Kidney (tissue), 14 donors: ENCODE measurements around the gene THEM4. TPM values are rescaled to one million over a fixed set of nuclear protein-coding genes. Genes with fewer than 3 reads are reported as not detected.

ENCODE experiments used
- DNase-seq, 5 donors: peaks; one replicate each; pipeline ENCODE4 v3.0.0-alpha.2; 2013 to 2020
- FAIRE-seq: peaks from 2 replicates; lab custom pipeline; 2012; peaks lifted over from hg19 to GRCh38; lab: Jason Lieb, UNC
- H3K27ac ChIP-seq, 2 donors: one replicate each; pipeline ENCODE4 v1.7.0; 2013; ENCODE audit warnings: low read depth in 2 of 2, low read length in 2 of 2, inconsistent platforms in 1 of 2
- H3K27me3 ChIP-seq: one replicate; pipeline ENCODE4 v1.7.1; 2013; ENCODE audit warnings: low read length, inconsistent platforms; ENCODE audit not compliant: control insufficient read depth, insufficient read depth
- H3K36me3 ChIP-seq, 3 donors: one replicate each; pipeline versions ENCODE4 v1.7.0 to v1.7.1; 2013; ENCODE audit warnings: low read length in 3 of 3, control low read depth in 1 of 3, inconsistent platforms in 1 of 3; ENCODE audit not compliant: insufficient read depth in 3 of 3, control insufficient read depth in 2 of 3
- H3K4me1 ChIP-seq, 3 donors: one replicate each; pipeline versions ENCODE4 v1.7.0 to v1.7.1; 2013; ENCODE audit warnings: low read length in 3 of 3, inconsistent platforms in 1 of 3, low read depth in 1 of 3; ENCODE audit not compliant: control insufficient read depth in 2 of 3, insufficient read depth in 2 of 3
- H3K4me3 ChIP-seq, 3 donors: one replicate each; pipeline versions ENCODE4 v1.7.0 to v1.8.1; 2013; ENCODE audit warnings: low read length in 3 of 3, control low read depth in 1 of 3, inconsistent platforms in 1 of 3
- H3K9ac ChIP-seq, 3 donors: one replicate each; pipeline versions ENCODE4 v1.7.0 to v1.7.1; 2013; ENCODE audit warnings: low read length in 3 of 3, control low read depth in 1 of 3, inconsistent platforms in 1 of 3
- H3K9me3 ChIP-seq, 3 donors: one replicate each; pipeline versions ENCODE4 v1.7.0 to v1.7.1; 2013; ENCODE audit warnings: low read length in 3 of 3, control low read depth in 1 of 3, inconsistent platforms in 1 of 3; ENCODE audit not compliant: control insufficient read depth in 2 of 3, insufficient read depth in 1 of 3
- CTCF ChIP-seq: IDR thresholded peaks from 3 replicates; pipeline ENCODE4 v1.5.1; 2012; ENCODE audit warnings: mild to moderate bottlenecking, moderate library complexity, borderline replicate concordance; ENCODE audit not compliant: insufficient read depth; ENCODE audit errors: extremely low read depth
- intact Hi-C: fragments of 100-400 bp; cut with DNase I; formaldehyde crosslinking; loops from one replicate; pipeline ENCODE4 v1.11.1; 2022
- polyA plus RNA-seq: library from polyadenylated mRNA; stranded (reverse); fragments of 350-450 nt; fragmentation: Illumina TruSeq; extraction: RNeasy Lipid Tissue Mini Kit (QIAGEN cat#74804); gene quantifications from one replicate; pipeline ENCODE4 v1.2.3, GENCODE V29; 2014; ENCODE audit warnings: low read depth, low replicate concordance; ENCODE audit not compliant: insufficient read depth
- total RNA-seq: library from RNA; stranded (reverse); fragmentation: NEBNext Ultra II Directional; extraction: Animal tissue kit (Norgen Biotek cat#: 25700); gene quantifications from one replicate; pipeline ENCODE4 v1.2.1, GENCODE V29; 2021
- donor health status: control.
- donor health status: control.
- donor health status: control.
- donor health status: control.
- donor health status: control.
- donor health status: DM: yes; HTN: yes; CAD: no.
- donor health status: Normal renal cell carcinoma (clear cell type).

Gene THEM4
- total and polyA plus RNA-seq, 2 donors from 2014 or later = 17.5 to 27.9 TPM

DNA sequence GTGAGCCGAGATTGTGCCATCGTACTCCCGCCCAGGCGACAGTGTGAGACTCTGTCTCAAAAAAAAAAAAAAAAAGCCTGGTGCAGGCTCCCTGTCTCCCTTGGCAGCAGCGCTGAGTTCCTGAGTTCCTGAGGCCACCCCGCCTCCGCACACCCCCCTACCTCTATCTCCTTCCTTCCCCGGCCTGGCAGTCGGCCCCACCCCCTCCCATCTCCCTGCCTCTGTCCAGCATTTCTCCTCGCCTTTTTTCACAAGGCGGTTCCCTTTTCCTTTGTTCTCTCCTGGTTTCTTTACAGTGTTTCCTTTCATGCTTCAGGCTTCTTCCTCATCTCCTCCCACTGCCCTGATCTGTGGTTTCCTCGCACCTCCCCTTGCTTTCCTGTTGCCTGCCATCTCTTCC lies 80.4 kb downstream of the THEM4 start:
- DNase-seq (peak; percentile 84 to 87 (median 84)), FAIRE-seq (no peak)
- Histone ChIP-seq H3K4me3 (no peak overlapping the region), H3K36me3 (peaks cover 0 to 5% (median 0%) of the 10 kb centered on the region in 3 donors), H3K4me1 (peaks cover 0 to 26% (median 22%) of the 10 kb centered on the region in 3 donors), H3K27ac (no peak overlapping the region), H3K27me3 (no peaks in the 10 kb centered on the region), H3K9ac (peak overlapping the region in 1 of 3 donors; percentile 34), H3K9me3 (no peaks in the 10 kb centered on the region)
- TF ChIP-seq CTCF = no peak
- intact Hi-C loops = no loop called here

- Histone ChIP-seq H3K9ac (no peak overlapping the region), H3K4me3 (no peak overlapping the region), H3K4me1 (peaks cover 0 to 20% (median 19%) of the 10 kb centered on the region in 3 donors), H3K36me3 (peaks cover 0 to 5% (median 0%) of the 10 kb centered on the region in 3 donors), H3K27me3 (no peaks in the 10 kb centered on the region), H3K9me3 (no peaks in the 10 kb centered on the region), H3K27ac (no peak overlapping the region)
- DNase-seq = no peak
- intact Hi-C loops = no loop called here
- no peak for TF ChIP-seq CTCF
- FAIRE-seq = no peak
Measured at GRCh38 chr1:151827853-151828252, 81.5 kb downstream of the THEM4 start.

- H3K4me1 ChIP-seq = peaks cover 0 to 14% (median 12%) of the 10 kb centered on the region in 3 donors
- FAIRE-seq (no peak), DNase-seq (no peak)
- no peak overlapping the region for H3K9ac ChIP-seq
- no peak overlapping the region for H3K27ac ChIP-seq
- no peak overlapping the region for H3K4me3 ChIP-seq
- H3K27me3 ChIP-seq = no peaks in the 10 kb centered on the region
- intact Hi-C loops = no loop called here
- H3K36me3 ChIP-seq = peaks cover 0 to 5% (median 0%) of the 10 kb centered on the region in 3 donors
- TF ChIP-seq CTCF = no peak
- H3K9me3 ChIP-seq = no peaks in the 10 kb centered on the region
Measured at GRCh38 chr1:151825751-151826660, 83.3 kb downstream of the THEM4 start.
